ENCODE measurements around the gene RTL1. TPM values are rescaled to one million over a fixed set of nuclear protein-coding genes. Genes with fewer than 3 reads are reported as not detected.

The RTL1 gene
- 46.9 TPM for total RNA-seq

DNA sequence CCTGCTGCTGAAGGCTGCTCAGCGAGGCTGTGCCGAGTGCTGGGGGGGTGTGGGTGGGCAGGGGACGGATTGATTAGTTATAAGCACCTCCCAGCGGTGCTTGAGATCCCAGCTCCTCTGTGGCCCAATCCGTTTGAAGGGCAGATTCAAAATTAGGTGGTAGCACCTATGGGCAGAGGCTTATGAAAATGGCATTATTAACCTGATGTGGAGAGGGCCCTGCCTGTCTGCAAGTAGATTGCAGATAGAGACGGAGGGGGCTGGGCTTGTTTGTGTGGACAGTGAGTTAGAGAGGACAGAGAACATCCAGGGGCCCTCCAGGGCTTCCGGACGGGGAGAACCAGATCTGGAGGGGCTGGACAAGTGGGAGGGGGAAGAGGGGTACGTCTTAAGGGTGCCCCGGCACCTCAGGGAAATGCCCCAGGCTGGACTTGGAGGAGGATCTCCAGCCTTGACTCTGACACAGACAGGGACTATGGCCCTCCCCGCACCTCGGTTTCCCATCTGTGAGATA lies at the start of gene RTL1:
RTL1 (minus strand) TSS at position 51 of the 514 bp plus-strand sequence. CDS start 18,934 bp downstream, outside the sequence.
- no peak for DNase-seq

DNA sequence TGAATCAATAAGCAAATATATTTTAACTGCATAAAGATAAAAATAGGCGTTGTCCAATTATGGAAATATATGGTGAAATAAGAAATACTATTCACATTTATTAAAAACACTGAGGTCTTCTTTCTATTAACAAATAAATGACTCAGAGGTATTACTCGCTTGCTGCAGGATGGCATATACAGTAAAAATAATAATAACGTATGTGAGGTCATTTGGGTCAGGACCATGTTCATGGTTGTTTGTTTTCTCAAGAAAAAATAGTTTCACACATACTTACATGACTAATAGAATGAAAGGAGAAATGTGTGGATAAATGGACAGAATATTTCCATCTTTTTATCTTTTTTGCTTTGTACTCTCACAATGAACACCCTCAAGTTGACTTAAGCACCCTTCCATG lies 46.5 kb upstream of the RTL1 start:
- DNase-seq, result no peak

DNA sequence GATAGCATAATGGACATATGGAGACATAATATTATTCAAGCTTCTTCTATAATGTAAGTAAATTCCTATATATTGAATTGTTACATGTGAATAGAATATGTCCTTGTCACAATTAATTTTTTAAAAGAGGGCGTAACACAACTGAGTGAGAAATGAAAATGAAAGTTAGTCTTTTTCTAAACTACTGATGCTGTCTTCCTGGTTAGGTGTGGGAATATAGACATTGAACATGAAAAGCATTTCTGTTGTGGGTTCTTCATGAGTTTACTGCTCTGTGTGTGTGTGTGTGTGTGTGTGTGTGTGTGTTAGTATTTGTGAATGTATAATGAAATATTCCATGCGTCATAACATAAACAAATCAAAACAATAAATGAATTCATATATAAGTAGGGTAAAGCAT lies 40.5 kb upstream of the RTL1 start:
- DNase-seq, result no peak

GRCh38 chr14:100930270-100930669 lies 26.7 kb upstream of the RTL1 start:
- no peak for DNase-seq

- DNase-seq, result no peak
Measured at GRCh38 chr14:100915560-100915959, 12.0 kb upstream of the RTL1 start.

GRCh38 chr14:100914597-100915021 lies 11.1 kb upstream of the RTL1 start:
- no peak for DNase-seq

DNA sequence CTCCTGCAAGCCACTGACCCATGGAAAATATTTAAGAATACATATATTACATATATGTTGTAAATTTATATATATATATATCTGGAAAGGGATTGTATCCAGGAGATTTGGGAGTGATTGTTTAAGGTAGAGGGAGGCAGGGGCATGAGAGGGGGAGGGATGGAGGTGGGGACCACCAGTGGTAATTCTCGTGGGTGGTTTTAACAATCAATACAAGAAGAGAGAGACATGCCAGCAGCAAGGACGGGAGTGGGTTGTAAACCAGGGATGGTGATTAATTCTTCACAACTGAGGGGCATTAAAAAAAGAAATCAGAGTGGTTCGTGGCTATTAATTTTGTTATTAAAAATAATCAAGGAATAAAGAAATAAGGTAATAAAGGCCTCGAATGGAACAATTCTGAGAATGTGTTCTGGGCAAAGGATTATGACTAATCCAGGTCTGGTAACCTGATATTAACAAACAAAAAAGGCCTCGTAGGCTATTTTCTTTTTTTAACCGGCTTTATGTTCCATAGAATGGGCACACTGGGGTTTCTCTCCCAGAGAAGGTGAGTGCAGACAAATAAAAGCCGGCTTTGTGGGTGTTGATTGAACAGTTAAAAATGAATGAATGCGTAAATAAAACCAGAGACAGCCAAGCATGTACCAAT lies 8.3 kb upstream of the RTL1 start:
- DNase-seq, result no peak

DNA sequence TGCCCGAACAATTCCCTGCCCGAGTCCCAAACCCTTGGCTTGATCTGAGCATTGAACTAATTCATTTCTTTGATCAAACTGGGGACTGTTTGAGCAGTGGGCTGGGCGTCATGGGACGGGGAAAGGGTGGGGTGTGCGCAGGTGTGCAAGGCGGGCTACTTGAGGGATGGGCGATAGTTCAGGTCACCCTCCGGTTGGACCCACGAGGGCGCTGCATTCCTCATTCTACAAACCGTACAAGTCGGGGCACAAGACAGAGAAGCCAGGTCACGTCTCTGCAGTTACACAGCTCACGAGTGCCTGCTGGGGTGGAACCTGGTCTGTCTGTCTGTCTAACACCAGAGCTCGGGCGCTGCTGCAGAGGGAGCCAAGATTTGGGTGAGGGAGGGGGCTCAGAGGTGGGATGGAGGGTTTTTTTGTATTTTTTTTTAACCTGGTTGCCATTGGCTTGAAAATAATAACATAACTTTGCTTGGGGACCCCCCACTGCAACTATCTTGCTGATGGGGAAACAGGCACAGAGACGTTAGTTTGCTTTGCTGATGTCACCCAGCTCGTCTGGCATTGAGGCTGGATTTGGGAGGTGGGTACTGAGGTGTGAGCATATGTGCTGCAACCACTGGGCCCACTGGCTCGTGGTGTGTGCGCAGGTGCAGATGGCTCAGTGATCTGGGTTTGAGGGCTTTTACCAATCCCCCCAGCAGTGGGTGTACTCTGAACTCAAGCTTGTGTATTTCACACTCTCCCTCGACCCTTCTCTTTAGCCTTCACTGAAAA lies 7.6 kb upstream of the RTL1 start:
- DNase-seq, result peak; percentile 21

- DNase-seq, result no peak
Measured at GRCh38 chr14:100909439-100909838, 5.9 kb upstream of the RTL1 start.

DNA sequence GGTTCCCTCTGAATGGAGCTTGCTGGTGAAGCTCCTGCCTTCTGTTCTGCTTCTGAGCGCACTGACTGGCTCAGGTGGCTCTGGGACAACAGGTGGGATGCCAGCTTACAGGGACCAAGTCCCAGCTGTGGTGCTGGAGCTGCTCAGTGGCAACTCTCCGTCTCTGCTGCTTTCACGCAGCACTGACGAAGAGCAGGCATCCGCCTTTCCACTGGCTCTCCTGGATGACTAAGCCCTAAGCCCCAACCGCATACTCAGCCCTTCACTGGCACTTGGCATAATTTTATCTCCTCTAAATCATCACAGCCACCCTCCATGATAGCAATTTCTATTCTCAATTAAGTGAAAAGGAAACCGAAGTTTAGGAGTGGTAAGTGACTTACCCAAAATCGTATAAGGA lies 3.7 kb upstream of the RTL1 start:
- DNase-seq, result no peak

DNA sequence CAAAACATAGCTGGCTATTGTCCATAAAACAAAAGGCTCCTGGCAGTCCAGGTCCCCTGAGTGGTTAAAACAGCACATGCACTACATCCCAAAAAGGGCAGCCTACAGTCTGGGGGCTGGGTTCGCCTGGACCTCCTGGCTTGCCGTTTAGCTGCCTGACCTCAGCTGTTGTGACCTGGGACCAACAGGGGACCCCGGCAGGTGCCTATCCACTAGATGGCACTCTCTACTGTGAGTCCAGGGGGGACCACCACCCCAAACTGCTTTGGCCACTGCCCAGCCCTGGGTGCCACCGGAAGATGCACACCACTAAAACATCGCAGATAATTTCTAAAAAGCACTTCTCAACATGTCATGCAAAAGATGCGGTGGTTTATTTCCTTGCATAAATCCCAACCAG lies 2.9 kb upstream of the RTL1 start:
- peak; percentile 24 for DNase-seq

- no peak for DNase-seq
Measured at GRCh38 chr14:100905166-100905565, 1.6 kb upstream of the RTL1 start.

DNA sequence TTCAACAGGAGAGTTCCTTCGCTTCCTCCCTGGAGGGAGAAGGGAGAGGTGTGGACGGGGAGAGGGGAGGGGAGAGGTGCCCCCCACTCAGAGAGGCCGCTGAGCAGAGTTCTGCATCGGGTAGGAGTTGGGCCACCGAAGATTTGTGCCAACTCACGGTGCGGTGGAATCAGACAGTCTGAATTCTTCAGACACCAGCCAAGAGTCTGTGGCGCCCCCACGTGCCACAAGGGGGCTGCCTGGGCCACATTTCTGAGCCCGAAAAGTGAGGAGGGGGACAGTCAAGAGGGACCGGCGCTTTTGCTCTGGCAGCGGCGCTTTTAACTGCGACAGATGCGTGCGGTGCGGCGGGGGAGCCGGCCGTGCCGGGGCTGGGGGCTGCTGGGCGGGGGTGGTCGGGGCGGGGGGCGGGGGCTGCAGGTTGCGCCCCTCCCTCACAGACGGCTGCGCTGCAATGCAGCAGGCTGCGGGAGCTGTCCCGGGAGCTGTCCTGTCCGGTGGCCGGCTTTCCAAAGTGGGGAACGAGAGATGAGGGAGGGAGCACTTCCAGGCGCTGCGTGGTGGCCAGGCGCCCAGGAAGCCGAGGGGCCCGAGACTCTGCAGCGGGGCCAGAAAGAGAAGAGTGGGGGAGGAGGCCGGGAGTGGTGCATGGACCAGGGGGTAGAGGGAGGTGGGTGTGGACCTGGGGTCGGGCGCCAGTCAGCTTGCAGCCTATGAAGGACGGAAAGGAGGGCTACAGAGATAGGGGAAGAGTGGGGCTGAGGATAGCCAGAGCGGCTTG lies 975 bp upstream of the RTL1 start:
- DNase-seq, result peak; percentile 77

- DNase-seq, result no peak
Measured at GRCh38 chr14:100903134-100903468, 421 bp downstream of the RTL1 start.

- peak; percentile 59 for DNase-seq
Measured at GRCh38 chr14:100902295-100903133, 1.0 kb downstream of the RTL1 start.

- DNase-seq, result no peak
Measured at GRCh38 chr14:100901391-100902183, 1.9 kb downstream of the RTL1 start.

GRCh38 chr14:100900837-100901390 lies 2.6 kb downstream of the RTL1 start:
- peak; percentile 83 for DNase-seq

DNA sequence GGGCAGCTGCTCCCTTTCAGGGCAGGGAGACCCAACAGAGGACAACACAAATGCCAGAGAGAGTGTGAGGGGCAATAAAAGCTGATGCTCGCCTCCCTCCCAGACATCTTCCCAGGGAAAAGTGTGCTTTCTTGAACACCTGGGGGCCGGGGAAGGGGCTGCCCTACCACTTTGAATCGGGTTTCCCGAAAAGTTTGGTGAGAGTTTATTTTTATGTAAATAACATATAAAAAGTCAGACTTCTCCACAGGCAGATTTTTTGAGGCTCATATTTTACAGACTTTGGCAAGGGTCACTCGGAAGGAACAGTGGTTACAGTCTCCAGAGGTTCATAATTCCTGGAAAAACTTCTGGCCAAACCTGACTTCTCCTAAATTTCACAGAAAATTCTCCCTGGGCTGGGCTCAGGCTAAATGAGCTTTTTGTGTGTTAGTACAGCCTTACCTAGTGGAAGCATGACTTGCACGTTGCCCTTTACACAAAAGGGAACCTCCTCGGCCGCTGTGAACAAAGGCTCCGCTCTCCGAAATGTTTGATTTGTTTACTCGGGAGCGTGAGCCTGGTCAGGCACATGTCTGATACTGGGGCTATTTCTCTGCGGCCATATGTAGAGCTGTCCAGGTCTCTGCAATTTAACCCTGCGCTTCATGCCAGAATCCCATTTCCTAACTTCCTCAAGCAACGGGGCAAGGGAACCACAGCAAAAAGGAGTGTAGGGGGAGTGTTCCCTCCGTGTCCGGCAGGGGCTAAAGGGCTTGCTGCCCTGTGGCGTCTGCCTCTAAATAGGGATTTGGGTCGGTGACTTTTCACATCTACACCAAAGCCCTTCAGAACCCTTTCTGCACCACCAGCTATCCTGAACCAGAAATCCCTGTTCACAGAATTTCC lies 3.4 kb downstream of the RTL1 start:
- DNase-seq, result peak; percentile 88
